Heart right ventricle (tissue), 16 donors: ENCODE data around the gene UBE3B. TPM values are rescaled to one million over a fixed set of nuclear protein-coding genes. Genes with fewer than 3 reads are reported as not detected.

ENCODE experiments used
- ATAC-seq, 8 donors: fragments of 200-7000 bp; cut with Tn5 transposase; one replicate each; pipeline ENCODE4 v1.9.1; 2020; ENCODE audit warnings: mild to moderate bottlenecking in 8 of 8, moderate library complexity in 8 of 8, moderate number of reproducible peaks in 1 of 8
- DNase-seq, 2 donors: peaks; one replicate each; pipeline ENCODE4 v3.0.0-alpha.2; 2020
- H3K27ac ChIP-seq, 10 donors: fragments of 200-600 bp; sonication (generic) in 2 of 10; one replicate each; pipeline versions ENCODE4 v1.5.0 to v1.8.0; 2020 to 2022; ENCODE audit warnings: mild to moderate bottlenecking in 3 of 10
- H3K27me3 ChIP-seq, 7 donors: fragments of 200-600 bp; one replicate each; pipeline ENCODE4 v1.8.0; 2021 to 2022; ENCODE audit warnings: mild to moderate bottlenecking in 2 of 7
- H3K36me3 ChIP-seq, 9 donors: fragments of 200-600 bp; sonication (generic) in 1 of 9; one replicate each; pipeline versions ENCODE4 v1.5.0 to v1.8.0; 2020 to 2022; ENCODE audit warnings: mild to moderate bottlenecking in 2 of 9
- H3K4me1 ChIP-seq, 9 donors: fragments of 200-600 bp; sonication (generic) in 1 of 9; one replicate each; pipeline versions ENCODE4 v1.5.0 to v1.8.0; 2020 to 2022; ENCODE audit warnings: mild to moderate bottlenecking in 4 of 9
- H3K4me3 ChIP-seq, 10 donors: fragments of 200-600 bp; sonication (generic) in 2 of 10; one replicate each; pipeline versions ENCODE4 v1.5.0 to v1.8.0; 2020 to 2022; ENCODE audit warnings: mild to moderate bottlenecking in 7 of 10, moderate library complexity in 2 of 10
- H3K9me3 ChIP-seq, 11 donors: fragments of 200-600 bp in 10 of 11; sonication (generic) in 2 of 11; one replicate each; pipeline versions ENCODE4 v1.5.0 to v1.8.0; 2013 to 2022; ENCODE audit warnings: mild to moderate bottlenecking in 2 of 11, control low read depth in 1 of 11, moderate library complexity in 1 of 11
- CTCF ChIP-seq, 9 donors: fragments of 200-600 bp; sonication (generic) in 2 of 9; IDR thresholded peaks; one replicate each; pipeline versions ENCODE4 v1.5.0 to v1.8.0; 2021 to 2022; ENCODE audit warnings: antibody characterized with exemption in 9 of 9, mild to moderate bottlenecking in 5 of 9, moderate library complexity in 1 of 9
- WGBS, 2 donors: extraction: QIAGEN DNeasy Blood & Tissue Kit; methylation state at CpG; one replicate each; pipeline ENCODE4 v1.1.7; 2013; ENCODE audit warnings: inconsistent platforms in 1 of 2; 5-methylcytosine and 5-hydroxymethylcytosine counted together
- intact Hi-C, 10 donors: fragments of 100-400 bp; cut with DNase I; formaldehyde crosslinking; loops; one replicate each; pipeline versions ENCODE4 v1.11.1 to v1.14.2; 2022
- polyA plus RNA-seq, 2 donors: library from polyadenylated mRNA; stranded (reverse); fragments of 200-250 nt; gene quantifications; one replicate each; pipeline ENCODE4 v1.2.3, GENCODE V29; 2013
- total RNA-seq, 10 donors: library from RNA; stranded (reverse); fragmentation: NEBNext Ultra II Directional in 3 of 10; extraction: Animal tissue kit (Norgen Biotek cat#: 25700) in 3 of 10; gene quantifications; one replicate each; pipeline versions ENCODE4 v1.2.1 to v1.2.4, GENCODE V29; 2021 to 2023
- donor health status: Arrhythmogenic right ventricular cardiomyopathy.
- donor health status: ischemic (EF 13 %, LVEDD 7.1; RV severe dilation, severe dysfunction).
- donor health status: healthy with polysubstance abuse.
- donor health status: DM: no; HTN: yes; CAD: no.
- donor health status: DM: no; HTN: no; CAD: no.
- donor health status: ischemic (EF 25% LVEDD 6.9; RV normal size, moderate dysfunction).
- donor health status: ischemic (EF 25% LVEDD 5.7; RV mildly dilated, moderate dysfunction).
- donor health status: healthy.
- donor health status: DM: yes; HTN: yes; CAD: no.
- donor health status: Ischemic cardiomyopathy.
- donor health status: ischemic (EF 35%, LVEDD 5.7; RV mildly dilated, moderate dysfunction).
- donor health status: nonischemic (EF 11% LVEDD 7.7; RV severe dilation, severe dysfunction).
- donor health status: DM: yes; HTN: yes; CAD: no.
- donor health status: PGD.
- donor health status: ischemic (EF 29% LVEDD 5.4; RV normal size, mild dysfunction).
- donor health status: nonischemic (EF 23%, LVEDD 6.1; RV moderate dilation, normal function).

The UBE3B gene
- total and polyA plus RNA-seq, 12 donors, result 13.7 to 58.8 (median 55.5) TPM

- intact Hi-C loops, result no loop called here
Measured at GRCh38 chr12:109510196-109510595, 32.8 kb downstream of the UBE3B start.

DNA sequence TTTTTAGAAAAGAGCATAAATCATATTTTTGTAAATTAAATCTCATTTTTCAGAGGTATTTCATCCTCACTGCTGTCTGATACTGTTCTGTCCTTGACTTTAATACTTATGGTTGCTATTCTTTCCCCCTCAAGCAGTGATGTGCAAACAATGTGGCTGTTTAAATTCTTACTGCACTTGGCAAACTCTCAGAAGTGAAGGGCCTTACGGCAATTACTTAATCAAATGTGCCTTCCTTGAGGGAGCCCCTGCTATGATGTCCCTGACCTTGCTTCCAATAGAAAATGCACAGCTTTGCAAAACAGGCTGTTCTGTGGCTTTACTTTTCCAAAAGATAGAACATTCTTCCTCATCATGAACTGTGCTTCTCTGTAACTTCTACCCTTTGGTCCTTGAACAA is 35.2 kb downstream of the UBE3B start:
- TF ChIP-seq CTCF (IDR thresholded peaks at IDR 0.05), result no peak
- Histone ChIP-seq H3K27ac (no peak overlapping the region), H3K36me3 (peaks cover 0 to 100% (median 74%) of the 10 kb centered on the region in 9 donors), H3K4me1 (peaks cover 0 to 26% (median 2%) of the 10 kb centered on the region in 9 donors), H3K4me3 (no peak overlapping the region), H3K9me3 (no peaks in the 10 kb centered on the region), H3K27me3 (no peaks in the 10 kb centered on the region)
- WGBS, 2 donors, result 72 to 84% methylated on average over 1 of the region's 1 CpG
- intact Hi-C loops, result no loop called here
- ATAC-seq (no peak), DNase-seq (no peak)

More at GRCh38 chr12:109510196-109510595, 32.8 kb downstream of the UBE3B start:
- DNase-seq, result peak; percentile 26 to 45
- peak in 7 of 8 donors; percentile 61 to 86 (median 74) for ATAC-seq
- Histone ChIP-seq H3K9me3 (no peaks in the 10 kb centered on the region), H3K4me3 (no peak overlapping the region), H3K27ac (peak overlapping the region in 7 of 10 donors; percentile 41 to 72 (median 58)), H3K4me1 (peaks cover 0 to 18% (median 0%) of the 10 kb centered on the region in 9 donors), H3K36me3 (peaks cover 0 to 100% (median 76%) of the 10 kb centered on the region in 9 donors), H3K27me3 (no peaks in the 10 kb centered on the region)
- 40 to 55% methylated on average over 15 of the region's 15 CpGs for WGBS, 2 donors
- TF ChIP-seq CTCF (IDR thresholded peaks at IDR 0.05), result no peak

- intact Hi-C loops, result no loop called here
- WGBS, 2 donors, result 82 to 83% methylated on average over 8 of the region's 8 CpGs
- peaks cover 2 to 100% (median 72%) of the 10 kb centered on the region in 9 donors for H3K36me3 ChIP-seq
Measured at GRCh38 chr12:109513051-109513450, 35.6 kb downstream of the UBE3B start.

DNA sequence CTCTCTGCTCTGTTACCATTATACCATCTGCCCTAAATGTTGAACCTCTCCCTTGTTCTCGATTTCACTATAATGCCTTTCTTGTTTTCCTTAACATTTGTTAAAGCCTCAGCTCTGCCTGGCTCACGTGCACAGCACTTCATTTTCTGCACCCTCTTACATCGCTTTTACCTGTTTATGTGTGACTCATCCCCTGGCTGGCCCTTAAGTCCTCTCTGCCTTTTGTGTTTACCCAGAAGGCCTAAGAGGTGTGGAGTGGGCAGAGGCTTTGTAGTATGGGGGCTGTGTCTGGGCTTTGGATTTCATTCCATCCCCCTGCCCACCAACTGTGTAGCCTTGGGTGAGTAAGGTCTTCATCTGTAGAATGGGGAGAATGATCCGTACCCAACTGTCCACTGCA is 36.5 kb downstream of the UBE3B start:
- H3K4me1 ChIP-seq, result peaks cover 0 to 39% (median 15%) of the 10 kb centered on the region in 9 donors
- WGBS, 2 donors, result 92 to 93% methylated on average over 4 of the region's 4 CpGs
- no peak overlapping the region for H3K27ac ChIP-seq
- DNase-seq, result no peak
- no peaks in the 10 kb centered on the region for H3K9me3 ChIP-seq
- no peak for TF ChIP-seq CTCF (IDR thresholded peaks at IDR 0.05)
- peaks cover 0 to 98% (median 72%) of the 10 kb centered on the region in 9 donors for H3K36me3 ChIP-seq
- H3K4me3 ChIP-seq, result no peak overlapping the region
- ATAC-seq, result no peak
- no peaks in the 10 kb centered on the region for H3K27me3 ChIP-seq
- intact Hi-C loops, result no loop called here

More at GRCh38 chr12:109513051-109513450, 35.6 kb downstream of the UBE3B start:
- no peaks in the 10 kb centered on the region for H3K27me3 ChIP-seq
- ATAC-seq (no peak), DNase-seq (no peak)
- no peak overlapping the region for H3K4me3 ChIP-seq
- H3K4me1 ChIP-seq, result peaks cover 0 to 30% (median 5%) of the 10 kb centered on the region in 9 donors
- no peak for TF ChIP-seq CTCF (IDR thresholded peaks at IDR 0.05)
- no peak overlapping the region for H3K27ac ChIP-seq
- no peaks in the 10 kb centered on the region for H3K9me3 ChIP-seq
